DOHH2 (cell line): ENCODE results near the gene CACNA1D.

Experiments
- CTCF ChIP-seq: fragments of 200-600 bp; sonication (generic); IDR thresholded peaks from one replicate; pipeline ENCODE4 v1.5.1; 2014; ENCODE audit warnings: antibody characterized with exemption, mild to moderate bottlenecking, low read depth, low read length; ENCODE audit not compliant: poor library complexity, severe bottlenecking
- EZH2phosphoT487 ChIP-seq: fragments of 200-600 bp; sonication (generic); IDR thresholded peaks from 2 replicates; pipeline ENCODE4 v1.6.1; 2017; ENCODE audit warnings: borderline replicate concordance, mild to moderate bottlenecking, antibody characterized with exemption, low read length, moderate library complexity, mixed read lengths

- TF ChIP-seq EZH2phosphoT487 = no peak
- no peak for TF ChIP-seq CTCF
Observed at GRCh38 chr3:53747559-53747958, 253.1 kb downstream of the CACNA1D start.
